Breast epithelium (tissue), 3 donors: ENCODE measurements around the gene PER2.

Experiments
- CTCF ChIP-seq, 3 donors: fragments of 450-650 bp; IDR thresholded peaks; one replicate each; pipeline ENCODE4 v1.5.1; 2016 to 2017; ENCODE audit warnings: antibody characterized with exemption in 3 of 3, mild to moderate bottlenecking in 3 of 3, moderate library complexity in 3 of 3
- POLR2A ChIP-seq: fragments of 450-650 bp; IDR thresholded peaks from one replicate; pipeline ENCODE4 v1.6.1; 2016; ENCODE audit warnings: antibody characterized with exemption, mild to moderate bottlenecking, moderate library complexity

- no peak for TF ChIP-seq CTCF (IDR thresholded peaks at IDR 0.05)
- TF ChIP-seq POLR2A = peak; percentile 15
Observed at GRCh38 chr2:238203973-238204683, 84.3 kb downstream of the PER2 start.
